Stimulated activated CD8-positive, alpha-beta memory T cell treated with anti-CD3 and anti-CD28 coated beads, Interleukin-12 subunit alpha, Interleukin-12 subunit beta, amount 100 ng/mL, for 1 hour (primary cell): ENCODE data around the gene TMEM217.
A peak's percentile ranks its signal among the peaks of the same experiment; 100 is the strongest.

Source experiments
- DNase-seq: peaks from one replicate; pipeline ENCODE4 v3.0.0-alpha.2; 2020; ENCODE audit warnings: low read depth

Gene TMEM217

DNA sequence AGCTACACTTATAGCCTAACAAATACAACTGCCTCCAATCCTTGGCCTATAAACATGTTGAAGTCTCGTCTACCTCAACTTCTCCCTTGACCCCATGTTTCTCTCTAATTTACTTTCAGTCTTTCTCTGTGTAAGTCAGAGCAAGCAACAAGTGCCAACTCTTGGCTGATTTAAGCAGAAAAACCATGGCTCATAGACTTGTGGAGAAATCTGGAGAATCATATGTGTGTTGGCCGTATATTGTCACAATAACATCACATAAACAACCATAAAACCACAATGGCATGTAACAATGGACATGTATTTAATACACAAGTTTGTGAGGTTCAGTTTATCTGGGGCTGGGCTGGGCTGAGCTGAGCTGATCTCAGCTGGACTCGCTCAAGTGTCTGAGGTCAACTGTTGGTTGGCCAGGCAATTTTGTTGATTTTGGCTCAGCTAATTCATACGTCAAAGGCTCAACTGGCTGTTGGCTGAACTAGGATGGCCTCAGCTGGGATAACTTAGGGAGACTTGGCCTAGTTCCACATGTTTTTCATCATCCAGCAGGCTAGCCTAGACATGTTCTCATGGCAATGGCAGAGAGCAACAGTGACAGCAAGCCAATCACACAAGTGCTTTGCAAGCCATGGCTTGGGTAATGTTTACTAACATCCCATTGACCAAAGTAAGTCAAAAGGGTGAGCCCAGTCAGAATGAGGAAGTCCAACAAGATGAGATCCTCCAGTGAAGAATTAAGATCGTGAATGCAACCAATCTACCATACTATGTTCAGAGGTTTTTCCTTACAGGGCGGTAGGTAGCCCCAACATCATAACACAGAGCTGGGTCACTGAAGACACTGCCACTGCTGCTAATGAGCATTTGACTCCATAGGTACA, 13.3 kb downstream of the TMEM217 start:
- DNase-seq = no peak

DNA sequence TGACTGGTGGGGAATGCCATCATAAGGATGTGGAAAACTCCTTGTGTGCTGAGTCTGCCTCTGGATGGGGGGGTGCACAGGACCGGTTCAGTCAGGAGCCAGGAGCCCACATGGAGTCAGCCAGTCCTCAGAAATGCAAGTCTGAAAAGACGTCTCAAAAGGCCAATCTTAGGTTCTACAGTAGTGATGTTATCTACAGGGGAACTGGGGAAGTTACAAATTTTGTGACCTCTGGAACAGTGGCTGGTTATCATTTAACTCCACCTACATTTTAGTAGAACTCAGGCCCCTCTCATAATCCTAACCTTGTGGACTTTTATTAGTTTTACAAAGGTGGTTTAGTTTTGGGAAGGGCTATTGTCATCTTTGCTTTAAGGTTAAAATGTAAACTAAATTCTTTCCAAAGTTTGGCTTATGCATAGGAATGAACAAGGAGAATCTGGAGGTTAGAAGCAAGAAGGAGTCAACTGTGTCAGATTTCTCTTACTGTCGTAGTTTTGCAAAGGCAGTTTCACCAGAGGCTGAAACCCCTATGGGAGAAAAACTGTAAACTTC, 14.1 kb downstream of the TMEM217 start:
- no peak for DNase-seq

DNA sequence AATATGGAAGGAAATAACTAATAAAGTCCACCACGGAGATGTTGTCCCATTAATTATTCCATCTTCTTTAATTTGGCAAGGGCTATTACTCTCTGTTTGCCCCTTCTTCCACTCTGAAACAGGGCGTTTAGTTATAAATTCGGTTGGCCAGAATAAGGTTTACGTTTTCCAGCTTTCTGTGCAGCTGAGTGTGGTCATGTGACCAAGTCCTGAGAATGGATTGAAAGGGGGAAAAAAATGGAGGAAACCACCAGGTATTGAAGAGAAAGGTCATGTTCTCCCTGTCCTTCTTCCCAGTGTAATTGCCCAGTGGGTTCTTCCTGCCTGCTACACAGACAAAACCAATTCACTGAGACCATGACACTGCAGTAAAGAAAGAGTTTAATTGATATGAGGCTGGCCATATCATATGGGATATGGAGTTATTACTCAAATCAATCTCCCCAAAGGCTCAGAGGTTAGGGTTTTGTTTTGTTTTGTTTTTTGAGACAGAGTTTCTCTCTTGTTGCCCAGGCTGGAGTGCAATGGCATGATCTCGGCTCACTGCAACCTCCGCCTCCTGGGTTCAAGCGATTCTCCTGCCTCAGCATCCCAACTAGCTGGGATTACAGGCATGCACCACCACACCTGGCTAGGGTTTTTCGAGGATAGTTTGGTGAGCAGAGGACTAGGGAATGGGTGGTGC, 14.7 kb downstream of the TMEM217 start:
- DNase-seq = no peak

DNA sequence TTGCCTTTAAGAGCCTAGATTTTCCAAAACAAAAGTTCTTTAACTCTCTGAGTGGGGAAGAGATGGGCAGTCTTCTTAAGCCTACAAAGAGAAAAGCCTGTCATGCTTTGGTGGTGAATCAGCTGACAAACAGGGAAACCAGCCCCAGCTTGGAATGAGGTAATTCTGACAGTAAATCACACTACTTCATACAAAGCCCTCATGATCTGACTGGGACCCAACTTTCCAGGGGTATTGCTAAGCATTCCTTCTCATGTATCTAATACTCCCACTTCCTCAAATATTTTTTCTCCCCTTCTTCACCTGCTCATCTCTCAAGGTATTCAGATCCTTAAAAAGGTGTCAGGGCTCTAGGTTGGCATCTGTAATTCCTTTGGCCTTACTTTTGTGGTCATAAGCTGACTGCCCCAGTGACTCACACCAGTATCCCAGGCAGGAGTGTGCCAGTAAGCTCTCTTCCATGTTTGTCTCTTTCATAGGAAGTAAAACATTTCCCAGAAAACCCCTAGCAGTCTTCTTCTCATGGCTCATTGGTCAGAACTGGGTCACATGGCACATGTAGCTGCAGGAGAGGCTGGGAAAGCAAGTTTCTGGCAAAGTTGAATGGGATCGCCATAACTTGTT, 15.4 kb downstream of the TMEM217 start:
- no peak for DNase-seq

DNA sequence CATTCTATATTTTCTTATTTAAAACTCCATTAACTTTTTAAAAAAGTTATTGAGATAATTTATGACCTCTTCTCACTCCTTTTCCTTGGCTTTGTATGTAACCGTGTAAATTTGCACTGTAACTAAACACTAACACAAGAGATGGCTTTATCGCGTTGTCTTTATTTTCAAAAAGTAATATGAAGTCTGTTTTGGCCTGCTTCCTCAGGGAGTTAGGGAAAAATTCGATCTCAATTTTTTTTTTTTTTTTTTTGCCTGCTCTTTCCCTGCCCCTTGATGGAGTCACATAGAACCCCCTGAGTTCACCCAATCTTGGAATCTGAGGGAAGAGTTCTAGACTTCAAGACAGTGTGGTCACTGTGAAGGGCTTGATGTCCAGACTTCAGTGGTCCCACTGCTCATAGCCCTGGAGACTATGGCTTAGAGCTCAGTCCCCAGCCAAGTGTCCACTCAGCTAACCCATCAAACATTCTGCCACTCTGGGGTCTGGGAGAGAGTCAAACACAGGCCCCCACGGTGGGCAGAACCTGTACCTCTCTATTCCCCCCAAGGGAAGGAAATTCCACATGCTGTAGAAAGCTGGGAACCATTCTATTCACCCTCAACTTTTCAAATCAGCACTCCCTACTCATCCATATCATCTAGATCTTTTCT, 16.0 kb downstream of the TMEM217 start:
- no peak for DNase-seq

DNA sequence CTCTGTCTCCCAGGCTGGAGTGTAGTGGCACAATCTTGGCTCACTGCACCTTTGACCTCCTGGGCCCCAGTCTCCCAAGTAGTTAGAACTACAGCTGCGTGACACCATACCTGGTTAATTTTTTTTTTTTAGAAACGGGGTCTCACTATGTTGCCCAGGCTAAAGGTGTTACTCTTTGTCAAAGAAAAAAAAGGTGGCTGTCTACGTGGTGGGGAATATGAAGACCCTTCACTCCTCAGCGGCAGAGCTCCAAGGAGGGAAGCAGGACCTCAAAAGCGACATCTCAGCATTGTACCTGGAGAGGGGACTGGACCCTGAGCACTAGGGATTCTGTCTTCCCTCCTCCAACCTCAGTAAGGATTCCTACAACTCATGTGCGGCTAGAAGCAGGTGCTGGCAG, 16.8 kb downstream of the TMEM217 start:
- DNase-seq = no peak

DNA sequence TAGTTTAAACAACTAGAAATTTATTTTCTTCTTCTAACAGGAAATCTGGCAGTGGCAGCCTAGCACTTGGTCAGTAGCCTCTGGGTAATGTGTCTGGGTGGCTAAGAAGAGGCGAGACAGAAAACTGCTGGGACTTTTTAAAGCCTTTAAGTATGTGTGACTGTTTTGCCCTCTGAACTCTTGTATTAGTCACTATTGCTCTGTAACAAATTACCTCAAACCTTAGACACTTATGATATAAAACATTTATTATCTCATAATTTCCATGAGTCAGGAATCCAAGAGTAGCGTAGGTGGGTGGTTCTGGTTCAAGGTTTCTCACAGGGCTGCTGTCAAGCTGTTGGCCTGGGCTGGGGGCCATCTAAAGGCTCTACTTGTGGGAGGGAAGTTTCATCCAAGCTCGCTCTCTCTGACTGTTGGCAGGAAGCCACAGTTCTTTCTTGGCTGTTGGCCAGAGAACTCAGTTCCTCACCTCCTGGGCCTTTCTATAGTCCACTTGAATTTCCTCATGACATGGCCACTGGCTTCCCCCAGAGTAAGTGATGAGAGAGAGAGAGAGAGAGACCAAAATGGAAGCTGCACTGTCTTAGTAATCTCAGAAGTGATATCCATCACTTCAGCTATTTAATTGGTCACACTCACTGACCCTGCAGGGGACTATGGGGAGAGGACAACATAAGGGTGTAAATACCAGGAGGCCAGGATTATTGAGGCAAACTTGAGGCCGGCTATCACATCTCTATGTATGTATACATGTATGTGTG, 17.8 kb downstream of the TMEM217 start:
- DNase-seq = peak; percentile 41

DNA sequence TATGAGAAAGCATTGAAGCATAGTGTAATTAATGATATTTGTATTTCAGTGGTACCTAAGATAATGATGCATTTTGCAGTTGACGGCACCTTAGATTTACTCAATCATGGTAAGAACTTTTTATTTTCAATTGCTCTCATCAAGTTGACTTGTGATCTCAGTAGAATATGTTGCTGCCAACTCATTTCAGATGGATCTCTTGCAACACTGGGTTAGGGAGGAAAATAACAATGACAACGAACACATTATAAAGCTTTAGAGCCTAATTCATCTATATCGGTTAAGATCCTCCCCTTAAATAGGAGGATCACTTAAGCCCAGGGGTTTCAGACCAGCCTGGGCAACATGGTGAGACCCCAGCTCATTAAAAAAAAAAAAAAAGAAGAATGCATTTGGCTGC, 18.4 kb downstream of the TMEM217 start:
- DNase-seq = no peak

DNA sequence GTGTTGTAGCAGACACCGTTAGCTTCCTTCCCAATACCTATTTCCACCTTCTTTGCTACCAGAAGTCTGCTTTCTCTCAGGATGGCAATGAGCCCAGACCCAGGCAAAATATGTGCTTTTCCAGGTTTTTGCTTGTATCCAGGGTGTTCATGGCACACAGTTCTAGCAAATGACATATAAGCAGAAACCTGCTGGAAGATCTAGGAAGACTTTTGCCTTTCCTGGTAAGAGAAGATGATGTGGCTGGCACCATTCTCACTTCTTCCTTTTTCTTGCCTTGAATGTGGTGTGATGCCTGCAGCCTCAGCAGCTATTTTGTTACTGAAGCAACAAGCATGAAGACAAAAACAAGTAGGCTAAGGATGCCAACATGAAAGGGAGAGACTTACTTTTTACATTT, 19.6 kb downstream of the TMEM217 start:
- no peak for DNase-seq

DNA sequence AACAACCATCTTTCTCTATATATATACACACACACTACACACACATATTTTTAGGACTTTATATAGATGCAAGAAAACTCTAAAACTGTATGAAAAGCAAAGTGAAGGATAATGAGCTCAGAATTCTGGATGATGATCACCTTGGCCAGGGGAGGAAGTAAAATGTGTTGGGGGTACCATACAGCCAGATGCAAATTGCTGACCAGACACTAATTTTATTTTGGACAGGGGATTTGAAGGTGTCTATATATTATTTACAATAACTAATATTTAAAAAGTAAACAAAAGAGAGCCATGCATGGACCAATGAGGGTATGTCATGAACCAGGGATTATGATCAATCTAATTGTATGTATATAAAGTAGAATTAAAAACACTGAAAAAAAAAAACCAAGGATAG, 20.2 kb downstream of the TMEM217 start:
- DNase-seq = no peak

DNA sequence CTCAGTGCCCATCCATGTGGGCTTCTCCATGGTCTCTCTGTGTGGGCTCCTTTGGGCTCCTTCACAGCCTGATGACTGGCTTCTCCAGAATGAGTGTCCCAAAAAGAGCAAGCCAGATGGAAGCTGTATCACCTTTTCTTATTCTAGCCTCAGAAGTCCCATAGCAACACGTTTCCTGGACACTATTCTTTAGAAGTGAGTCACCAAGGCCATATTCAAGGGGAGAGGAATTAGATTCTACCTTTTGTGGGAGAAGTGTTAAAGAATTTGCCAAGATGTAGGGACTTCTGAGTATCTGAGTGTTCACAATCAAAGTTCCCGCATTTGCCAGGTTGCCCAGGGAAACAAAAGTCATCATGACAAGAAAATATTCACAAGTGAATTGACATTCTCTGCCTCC, 21.0 kb downstream of the TMEM217 start:
- no peak for DNase-seq

DNA sequence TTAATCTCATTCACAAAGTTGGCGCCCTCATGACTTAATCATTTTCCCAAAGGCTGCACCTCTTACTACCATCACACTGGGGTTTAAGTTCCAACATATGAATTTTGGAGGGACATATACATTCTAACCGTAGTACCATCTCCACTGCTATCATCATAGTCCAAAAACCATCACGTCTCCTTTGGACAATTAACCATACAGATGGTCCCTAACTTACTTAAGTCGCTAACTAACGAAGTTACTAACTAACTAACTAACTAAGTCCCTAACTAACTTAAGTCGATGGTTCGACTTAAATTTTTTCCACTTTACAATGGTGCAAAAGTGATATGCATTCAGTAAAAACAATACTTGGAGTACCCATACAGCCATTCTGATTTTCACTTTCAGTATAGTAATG, 24.4 kb downstream of the TMEM217 start:
- no peak for DNase-seq

DNA sequence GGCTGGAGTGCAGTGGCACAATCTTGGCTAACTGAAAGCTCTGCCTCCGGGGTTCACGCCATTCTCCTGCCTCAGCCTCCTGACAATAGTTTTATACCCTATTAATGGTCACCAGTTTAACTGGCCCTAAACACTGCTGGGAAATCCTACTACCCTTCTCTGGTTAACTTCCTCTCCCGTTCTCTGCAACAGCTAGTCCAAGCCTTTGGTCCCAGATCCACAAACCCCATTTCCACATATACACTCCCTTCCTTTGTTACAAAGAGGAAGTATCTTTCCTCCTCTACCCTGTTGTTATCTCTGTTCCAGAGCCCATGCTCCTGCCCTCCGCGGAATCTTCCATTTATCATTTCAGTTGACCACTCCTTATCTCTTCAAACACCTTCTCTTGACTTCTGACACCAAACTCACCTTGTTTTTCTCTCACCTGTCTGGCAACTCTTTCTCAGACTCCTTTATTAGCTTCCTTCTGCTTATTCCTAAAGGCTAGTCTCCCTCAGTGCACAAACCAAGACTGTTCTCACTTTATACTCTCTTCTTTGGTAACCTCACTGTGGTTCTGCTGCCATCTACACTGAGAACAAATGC, 25.4 kb downstream of the TMEM217 start:
- DNase-seq = no peak

DNA sequence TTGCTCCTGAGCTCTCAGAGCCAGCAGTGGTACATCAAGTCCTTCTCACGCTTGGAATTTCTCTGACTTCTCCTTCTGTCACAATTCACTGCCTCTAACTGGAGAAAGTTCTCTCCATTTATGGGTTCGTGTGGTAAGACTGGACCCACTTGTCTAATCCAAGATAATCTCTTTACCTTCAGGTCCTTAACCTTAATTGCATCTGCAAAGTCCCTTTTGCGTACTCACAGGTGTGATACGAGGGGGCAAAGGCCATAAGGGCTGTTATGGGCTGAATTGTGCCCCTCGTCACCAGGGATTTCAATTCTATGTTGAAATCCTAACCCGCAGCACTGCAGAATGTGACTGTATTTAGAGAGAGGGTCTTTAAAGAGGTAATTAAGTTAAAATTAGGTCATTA, 27.8 kb downstream of the TMEM217 start:
- DNase-seq = no peak

DNA sequence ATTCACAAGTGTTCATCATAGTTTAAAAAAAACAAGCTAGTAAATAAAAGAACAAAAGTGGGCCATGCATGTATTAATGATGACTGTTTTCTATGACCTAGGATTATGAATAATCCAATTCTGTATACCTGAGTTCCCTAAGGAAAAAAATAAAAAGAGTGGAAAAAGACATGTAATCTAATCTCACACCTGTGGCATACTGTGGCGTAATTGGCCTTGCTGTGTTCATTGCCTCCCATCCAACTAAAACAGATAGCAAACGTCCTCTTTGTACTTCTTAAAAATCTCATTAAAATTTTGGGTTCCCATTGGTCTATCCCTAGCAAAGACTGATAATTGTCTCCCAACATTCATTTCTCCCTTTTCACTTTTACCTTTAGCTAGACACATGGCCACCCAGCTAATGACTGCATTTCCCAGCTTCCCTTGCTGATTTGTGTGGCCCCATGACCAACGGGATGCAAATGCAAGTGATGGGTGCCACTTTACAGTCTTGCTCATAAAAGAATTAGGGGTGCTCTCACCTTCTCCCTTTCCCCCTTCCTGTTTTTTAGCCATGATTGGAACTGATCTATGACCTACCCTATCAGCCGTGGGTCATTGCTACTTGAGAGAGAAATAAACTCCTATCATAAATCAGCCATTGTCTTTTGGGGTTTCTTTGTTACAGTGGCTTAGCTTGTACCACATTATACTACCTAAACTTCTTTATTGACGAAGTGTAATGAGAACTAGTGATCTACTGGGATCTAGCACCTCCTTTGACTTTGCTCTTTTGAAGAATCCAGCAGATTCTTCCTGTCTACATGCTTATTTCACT, 32.4 kb downstream of the TMEM217 start:
- DNase-seq = no peak

DNA sequence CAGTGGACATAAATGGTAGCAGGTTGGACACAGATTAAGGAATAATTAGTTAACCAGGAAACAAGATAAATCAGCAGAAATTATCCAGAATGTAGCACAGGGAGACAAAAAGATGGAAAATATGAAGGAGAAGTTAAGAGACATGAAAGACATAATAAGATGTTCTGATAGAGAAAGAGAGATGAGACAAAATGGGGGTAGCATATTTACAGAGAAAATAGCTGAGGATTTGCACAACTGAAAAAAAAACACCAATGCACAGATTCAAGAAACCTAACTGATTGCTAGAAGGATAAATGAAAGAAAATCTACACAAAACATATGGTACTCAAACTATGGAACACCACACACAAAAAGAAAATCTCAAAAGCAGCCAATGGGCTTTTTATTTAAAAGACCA, 35.0 kb downstream of the TMEM217 start:
- no peak for DNase-seq

DNA sequence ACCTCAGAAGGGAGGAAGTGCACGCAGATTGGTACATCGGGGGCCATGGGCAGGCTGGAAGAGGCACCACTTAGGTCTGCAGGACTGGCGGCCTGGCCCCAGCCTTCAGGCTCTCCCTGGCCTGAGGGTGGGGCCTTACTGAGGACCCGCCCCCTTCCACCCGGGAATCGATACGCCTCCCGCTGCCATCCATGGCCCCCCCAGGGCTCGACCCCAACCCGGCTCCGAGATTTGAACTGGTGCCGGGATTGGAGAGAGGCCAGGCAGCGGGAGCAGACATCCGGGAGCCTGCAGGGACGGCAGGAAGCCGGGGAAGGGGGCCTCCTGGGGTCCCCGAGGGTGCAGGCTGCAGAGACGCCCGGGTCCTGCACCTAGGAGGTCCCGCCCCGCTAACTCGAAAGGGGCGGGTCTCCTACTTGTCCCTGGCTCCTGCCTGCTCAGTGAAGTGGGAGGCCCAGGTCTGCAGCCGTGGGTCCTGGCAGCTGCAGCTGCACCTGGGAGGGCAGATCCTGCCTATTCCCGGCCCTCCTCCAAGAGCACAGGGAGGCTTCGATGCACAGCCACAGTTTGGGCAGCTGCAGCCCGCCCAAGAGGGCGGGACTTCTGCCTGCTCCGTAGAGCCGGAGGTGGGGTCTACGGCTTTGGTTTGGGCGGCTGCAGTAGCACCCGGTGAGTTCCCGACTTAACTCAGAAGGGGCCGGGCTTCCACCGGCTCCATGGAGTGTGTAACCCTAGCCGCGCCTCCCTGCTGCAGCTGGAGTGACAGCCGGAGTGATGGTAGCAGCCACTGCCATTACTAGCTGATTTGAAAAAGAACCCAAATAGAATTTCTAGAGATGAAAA, 35.6 kb downstream of the TMEM217 start:
- peak; percentile 41 for DNase-seq

DNA sequence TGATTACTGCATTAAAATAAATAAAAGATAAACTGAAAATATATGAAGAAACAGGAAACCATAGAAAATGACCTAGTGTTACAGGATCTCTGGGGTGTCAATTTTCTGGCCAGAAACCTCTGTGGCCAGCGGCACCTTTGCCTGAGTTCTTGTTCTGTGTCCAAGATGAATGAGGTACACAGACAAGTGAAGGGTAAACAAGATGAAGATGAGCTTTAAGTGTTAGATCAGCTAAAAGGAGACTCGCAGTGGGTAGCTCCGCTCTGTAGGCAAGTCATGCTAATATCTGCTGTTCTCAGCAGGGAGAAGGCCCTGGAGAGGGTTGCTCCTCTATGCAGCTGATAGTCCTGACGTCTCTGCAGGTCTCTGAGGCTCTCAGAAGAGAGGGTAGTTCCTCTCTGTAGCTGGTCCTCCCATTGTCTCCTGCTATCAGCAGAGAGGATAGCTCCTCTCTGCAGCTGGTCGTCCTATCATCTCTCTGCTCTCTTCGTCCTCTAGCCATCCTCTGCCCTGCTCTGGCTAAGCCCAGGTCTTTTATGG, 36.3 kb downstream of the TMEM217 start:
- DNase-seq = no peak

DNA sequence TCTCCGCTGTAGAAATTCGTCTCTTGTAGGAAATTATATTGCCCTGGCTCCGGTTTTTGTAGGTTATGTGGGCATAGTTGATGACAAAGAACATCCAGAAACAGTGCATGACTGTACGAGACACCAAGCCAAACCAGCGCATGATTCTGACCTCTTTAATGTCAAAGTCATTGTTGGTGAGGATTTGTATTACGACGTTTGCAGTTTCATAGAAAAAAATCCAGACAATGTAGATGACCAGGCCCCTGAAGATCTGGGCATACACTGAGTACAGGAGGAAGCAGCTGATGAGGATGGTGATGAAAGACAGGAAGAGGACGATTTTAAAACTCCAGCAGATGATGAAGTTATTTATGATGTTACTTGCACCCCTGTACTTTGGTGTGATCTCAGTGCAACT, 39.4 kb downstream of the TMEM217 start:
- DNase-seq = no peak
